ENCODE measurements around the gene TGFBR3.
A peak's percentile ranks its signal among the peaks of the same experiment; 100 is the strongest.

The TGFBR3 gene

DNA sequence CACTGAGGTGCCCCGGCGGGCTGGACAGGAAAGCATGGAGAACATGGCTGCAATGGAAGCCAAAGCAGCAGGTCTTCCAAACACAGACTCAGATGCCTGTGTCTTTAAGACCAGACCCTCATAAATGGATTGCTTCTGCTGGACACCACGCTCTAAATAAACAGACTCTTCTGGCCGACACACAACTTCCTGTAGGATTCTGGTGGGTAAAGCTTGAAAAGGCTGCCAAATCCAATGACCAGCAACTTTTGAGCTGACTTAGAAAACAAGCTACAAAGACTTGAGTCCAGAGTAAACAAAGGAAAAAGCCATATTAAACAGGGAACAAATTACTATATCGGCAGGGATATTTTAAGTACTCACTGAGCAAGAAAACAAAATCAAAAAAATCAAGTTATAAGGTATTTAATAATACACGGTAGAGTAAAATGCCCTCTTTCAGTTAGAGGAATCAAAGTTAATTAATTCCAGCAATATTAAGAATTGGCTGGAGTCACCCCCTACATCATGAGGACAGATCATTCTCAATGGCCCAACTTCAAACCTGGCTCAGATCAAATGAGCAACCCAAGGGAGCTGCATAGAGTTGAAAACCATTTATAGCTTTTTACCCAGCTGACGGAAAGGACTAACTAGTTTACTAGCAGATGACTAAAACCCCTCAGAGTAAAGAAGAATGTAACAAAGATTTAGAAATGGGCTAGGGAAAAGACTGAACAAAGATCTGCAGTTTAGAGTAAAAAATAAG is 102.4 kb downstream of the TGFBR3 start:
- peak; percentile 56 for DNase-seq (ENCODE audit: low read depth)
- Histone ChIP-seq H3K4me3 (ENCODE audit: low read length) (peak overlapping the region; percentile 36), H3K36me3 (ENCODE audit: control insufficient read depth, insufficient read depth, low read length, severe bottlenecking) (peaks cover 30% of the 10 kb centered on the region), H3K4me1 (ENCODE audit: control insufficient read depth, insufficient read depth, low read length) (peaks cover 77% of the 10 kb centered on the region), H3K27me3 (replicated peaks; ENCODE audit: control insufficient read depth, insufficient read depth, low read length) (no peaks in the 10 kb centered on the region), H3K9me3 (ENCODE audit: control insufficient read depth, low read length) (no peaks in the 10 kb centered on the region), H3K9ac (ENCODE audit: low read length) (peak overlapping the region; percentile 62)

DNA sequence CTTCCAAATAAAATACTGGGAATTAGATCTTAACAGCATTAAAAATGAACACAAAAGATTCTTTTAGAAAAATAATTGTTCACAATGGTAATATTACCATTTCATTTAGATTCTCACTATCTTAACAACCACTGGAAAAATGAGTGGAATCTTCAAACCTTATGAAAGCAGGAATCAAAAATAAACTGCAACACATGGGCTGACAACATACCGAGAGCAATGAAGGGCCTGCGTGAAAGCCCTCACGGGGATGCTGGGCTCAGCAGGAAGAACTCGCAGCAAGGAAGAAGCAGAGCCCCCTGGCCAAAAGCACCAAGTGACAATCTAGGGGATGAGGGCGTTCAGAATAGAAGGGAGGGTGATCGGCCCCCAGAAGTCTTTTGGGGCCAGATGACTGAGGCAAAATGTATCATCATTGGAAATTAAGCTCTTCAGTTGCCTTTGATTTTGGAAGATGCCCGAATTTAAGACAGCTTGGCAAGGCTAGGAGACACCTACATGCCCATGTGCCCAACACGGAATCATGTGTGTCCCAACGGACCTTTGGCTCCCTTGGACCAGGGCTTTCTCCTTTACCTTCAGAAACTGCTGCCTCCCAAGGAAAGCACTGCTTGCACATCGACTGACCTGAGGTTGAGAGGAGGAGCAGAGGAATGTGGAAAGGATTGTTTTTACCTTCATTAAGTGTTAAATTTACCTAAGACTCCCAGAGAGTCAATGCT is 103.9 kb downstream of the TGFBR3 start:
- H3K9me3 ChIP-seq (ENCODE audit: control insufficient read depth, low read length): no peaks in the 10 kb centered on the region
- peaks cover 81% of the 10 kb centered on the region for H3K4me1 ChIP-seq (ENCODE audit: control insufficient read depth, insufficient read depth, low read length)
- H3K27me3 ChIP-seq (replicated peaks; ENCODE audit: control insufficient read depth, insufficient read depth, low read length): no peaks in the 10 kb centered on the region
- H3K9ac ChIP-seq (ENCODE audit: low read length): peak overlapping the region; percentile 62
- peak; percentile 52 for DNase-seq (ENCODE audit: low read depth)
- no peak overlapping the region for H3K4me3 ChIP-seq (ENCODE audit: low read length)
- H3K36me3 ChIP-seq (ENCODE audit: control insufficient read depth, insufficient read depth, low read length, severe bottlenecking): peaks cover 25% of the 10 kb centered on the region

DNA sequence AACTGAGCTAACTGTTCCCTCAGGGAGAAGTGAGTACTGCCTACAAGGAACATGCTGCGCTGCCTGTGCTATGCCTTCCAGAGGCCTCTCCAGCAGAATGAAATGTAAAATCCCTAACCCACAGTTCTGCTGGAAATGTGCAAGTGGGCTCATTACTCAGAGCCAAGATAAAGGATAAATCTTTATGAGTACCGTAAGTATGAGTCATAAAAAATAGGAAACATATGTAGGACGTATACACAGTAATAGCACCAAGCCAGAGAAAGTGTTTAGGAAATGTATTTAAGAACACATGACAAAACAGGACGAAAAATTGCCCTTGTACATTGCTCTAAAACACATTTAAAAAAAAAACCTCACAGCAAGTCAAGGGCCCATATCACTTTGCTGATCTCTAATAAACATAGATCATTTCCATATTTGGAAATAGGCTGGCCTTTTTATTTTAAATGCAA is 104.6 kb downstream of the TGFBR3 start:
- peaks cover 86% of the 10 kb centered on the region for H3K4me1 ChIP-seq (ENCODE audit: control insufficient read depth, insufficient read depth, low read length)
- no peaks in the 10 kb centered on the region for H3K9me3 ChIP-seq (ENCODE audit: control insufficient read depth, low read length)
- peak overlapping the region; percentile 62 for H3K9ac ChIP-seq (ENCODE audit: low read length)
- H3K27me3 ChIP-seq (replicated peaks; ENCODE audit: control insufficient read depth, insufficient read depth, low read length): no peaks in the 10 kb centered on the region
- peak; percentile 89 for DNase-seq (ENCODE audit: low read depth)
- H3K36me3 ChIP-seq (ENCODE audit: control insufficient read depth, insufficient read depth, low read length, severe bottlenecking): peaks cover 29% of the 10 kb centered on the region
- H3K4me3 ChIP-seq (ENCODE audit: low read length): no peak overlapping the region

DNA sequence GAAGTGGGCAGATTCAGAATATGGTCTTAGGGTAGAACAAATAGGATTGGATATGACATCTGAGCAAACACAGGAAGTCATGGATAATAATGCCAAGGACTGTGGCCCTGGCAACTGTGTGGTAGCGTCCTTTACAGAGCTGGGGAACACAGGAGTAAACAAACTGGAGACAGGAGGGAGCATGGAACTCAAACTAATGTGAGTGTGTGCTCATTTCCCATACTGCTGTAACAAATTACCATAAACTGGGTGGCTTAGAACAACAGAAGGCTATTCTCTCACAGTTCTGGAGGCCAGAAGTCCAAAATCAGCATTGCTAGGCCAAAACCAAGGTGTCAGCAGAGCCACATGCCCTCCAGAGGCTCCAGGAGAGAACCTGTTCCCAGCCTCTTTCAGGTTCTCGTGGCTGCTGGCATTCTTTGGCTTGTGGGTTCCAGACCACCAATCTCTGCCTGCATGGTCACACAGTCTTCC is 106.4 kb downstream of the TGFBR3 start:
- Histone ChIP-seq H3K4me1 (ENCODE audit: control insufficient read depth, insufficient read depth, low read length) (peaks cover 92% of the 10 kb centered on the region), H3K9me3 (ENCODE audit: control insufficient read depth, low read length) (no peaks in the 10 kb centered on the region), H3K36me3 (ENCODE audit: control insufficient read depth, insufficient read depth, low read length, severe bottlenecking) (peaks cover 29% of the 10 kb centered on the region), H3K4me3 (ENCODE audit: low read length) (no peak overlapping the region), H3K27me3 (replicated peaks; ENCODE audit: control insufficient read depth, insufficient read depth, low read length) (no peaks in the 10 kb centered on the region), H3K9ac (ENCODE audit: low read length) (no peak overlapping the region)
- DNase-seq (ENCODE audit: low read depth): no peak

DNA sequence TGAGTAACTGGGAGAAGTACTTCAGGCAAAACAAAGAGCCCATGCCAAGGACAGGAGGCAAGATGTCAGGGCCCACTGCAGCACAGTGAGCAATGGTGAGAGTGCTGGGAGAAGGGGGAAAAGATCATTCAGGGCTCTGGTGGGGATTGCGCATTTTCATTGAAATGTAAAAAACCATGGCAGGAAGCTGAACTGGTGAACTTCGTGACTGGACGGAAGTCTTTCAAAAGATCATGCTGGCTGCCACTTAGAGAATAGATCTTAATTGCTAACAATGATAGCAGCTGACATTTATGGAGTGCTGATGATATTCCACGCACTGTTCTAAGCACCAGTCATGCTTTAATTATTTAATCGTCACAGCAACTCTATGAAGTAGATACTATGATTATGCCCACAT is 107.0 kb downstream of the TGFBR3 start:
- no peaks in the 10 kb centered on the region for H3K27me3 ChIP-seq (replicated peaks; ENCODE audit: control insufficient read depth, insufficient read depth, low read length)
- H3K9ac ChIP-seq (ENCODE audit: low read length): no peak overlapping the region

DNA sequence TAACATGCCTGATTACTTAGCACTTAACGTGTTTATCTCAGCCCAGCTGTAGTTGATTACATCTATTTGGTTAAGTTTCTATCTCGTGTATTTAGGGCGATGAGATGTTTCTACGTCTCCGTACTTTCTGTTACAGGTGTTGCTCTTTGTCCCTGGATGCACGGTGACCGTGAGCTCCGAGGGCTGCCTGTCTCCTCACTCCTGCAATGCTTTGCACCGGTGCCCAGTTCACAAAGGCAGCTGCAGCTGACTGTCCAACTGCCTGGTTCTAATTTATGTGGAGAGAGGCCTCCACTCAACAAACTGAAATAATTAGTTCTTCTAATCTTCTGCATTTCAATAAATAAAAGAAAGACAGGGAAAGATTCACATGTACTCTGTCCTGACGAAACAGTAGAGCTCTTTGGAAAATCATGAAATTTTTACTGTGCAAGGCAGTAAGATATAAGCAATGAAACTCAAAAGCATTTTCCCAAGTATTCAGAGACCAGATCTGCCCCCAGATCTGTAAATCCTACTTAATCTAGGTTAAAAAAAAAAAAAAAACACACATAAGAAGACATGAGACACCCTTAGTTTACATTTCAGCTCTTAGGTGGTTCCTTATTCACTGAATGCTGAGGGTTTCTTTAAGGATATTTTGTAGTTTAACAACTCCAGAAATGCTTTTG is 108.2 kb downstream of the TGFBR3 start:
- Histone ChIP-seq H3K9ac (ENCODE audit: low read length) (peak overlapping the region; percentile 33), H3K36me3 (ENCODE audit: control insufficient read depth, insufficient read depth, low read length, severe bottlenecking) (peaks cover 25% of the 10 kb centered on the region), H3K4me3 (ENCODE audit: low read length) (no peak overlapping the region), H3K4me1 (ENCODE audit: control insufficient read depth, insufficient read depth, low read length) (peaks cover 81% of the 10 kb centered on the region), H3K27me3 (replicated peaks; ENCODE audit: control insufficient read depth, insufficient read depth, low read length) (no peaks in the 10 kb centered on the region), H3K9me3 (ENCODE audit: control insufficient read depth, low read length) (no peaks in the 10 kb centered on the region)
- no peak for DNase-seq (ENCODE audit: low read depth)

More for the DNA sequence above, 107.0 kb downstream of the TGFBR3 start:
- H3K9me3 ChIP-seq (ENCODE audit: control insufficient read depth, low read length): no peaks in the 10 kb centered on the region
- peaks cover 92% of the 10 kb centered on the region for H3K4me1 ChIP-seq (ENCODE audit: control insufficient read depth, insufficient read depth, low read length)
- DNase-seq (ENCODE audit: low read depth): no peak
- peaks cover 29% of the 10 kb centered on the region for H3K36me3 ChIP-seq (ENCODE audit: control insufficient read depth, insufficient read depth, low read length, severe bottlenecking)
- no peak overlapping the region for H3K4me3 ChIP-seq (ENCODE audit: low read length)

DNA sequence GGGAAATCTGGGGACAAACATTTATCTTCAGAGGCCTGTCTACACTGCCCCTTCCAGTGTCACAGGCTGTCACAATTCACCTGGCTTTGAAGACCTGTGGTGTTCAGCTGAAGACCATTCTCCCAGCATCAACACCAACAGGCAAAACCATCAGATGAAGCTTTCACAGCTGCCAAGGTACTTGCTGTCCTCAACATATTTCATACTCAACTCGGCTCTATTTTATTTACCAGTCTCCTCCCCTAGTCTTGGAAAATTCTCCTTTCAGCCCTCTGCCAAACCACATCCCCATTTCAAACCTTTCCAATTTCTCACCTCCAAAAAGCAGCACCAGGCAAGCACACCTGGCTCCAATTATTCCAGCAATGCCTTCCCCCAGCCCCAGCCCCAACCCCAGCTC is 108.8 kb downstream of the TGFBR3 start:
- Histone ChIP-seq H3K4me3 (ENCODE audit: low read length) (no peak overlapping the region), H3K9ac (ENCODE audit: low read length) (no peak overlapping the region), H3K27me3 (replicated peaks; ENCODE audit: control insufficient read depth, insufficient read depth, low read length) (no peaks in the 10 kb centered on the region), H3K4me1 (ENCODE audit: control insufficient read depth, insufficient read depth, low read length) (peaks cover 75% of the 10 kb centered on the region), H3K36me3 (ENCODE audit: control insufficient read depth, insufficient read depth, low read length, severe bottlenecking) (peaks cover 20% of the 10 kb centered on the region), H3K9me3 (ENCODE audit: control insufficient read depth, low read length) (no peaks in the 10 kb centered on the region)
- no peak for DNase-seq (ENCODE audit: low read depth)

DNA sequence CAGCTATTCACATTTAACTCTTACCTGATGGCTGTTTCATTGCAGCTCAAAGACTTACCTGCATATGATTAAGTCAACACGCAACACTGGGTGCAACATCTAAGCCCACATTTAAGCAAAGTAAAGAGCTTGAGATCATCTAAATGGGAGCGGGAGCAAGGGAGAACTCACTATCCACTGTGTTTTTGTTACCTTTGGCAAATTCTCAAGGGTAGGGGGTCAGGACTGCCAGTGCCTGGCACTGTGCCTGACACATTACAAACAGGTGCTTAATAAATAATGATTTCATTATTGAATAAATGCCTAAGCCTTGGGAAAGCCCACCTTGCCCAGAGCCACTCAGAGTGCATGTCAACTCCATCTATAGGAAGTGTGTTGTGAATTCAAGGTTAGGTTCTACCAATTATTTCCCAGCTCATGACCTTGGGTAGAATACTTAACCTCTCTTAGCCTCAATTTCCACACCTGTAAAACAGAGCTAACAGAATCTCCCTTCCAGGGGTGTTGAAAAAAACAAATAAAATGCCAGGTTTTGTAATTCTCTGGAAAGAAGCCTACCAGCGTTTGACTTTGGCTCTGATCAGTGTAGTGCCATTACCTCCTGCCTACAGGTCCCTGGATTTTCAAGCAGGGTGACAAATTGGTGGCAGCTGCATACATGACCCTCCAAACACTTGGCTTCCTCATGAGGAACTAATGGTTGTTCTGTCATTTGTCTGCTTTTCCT is 109.7 kb downstream of the TGFBR3 start:
- no peaks in the 10 kb centered on the region for H3K27me3 ChIP-seq (replicated peaks; ENCODE audit: control insufficient read depth, insufficient read depth, low read length)
- no peak overlapping the region for H3K9ac ChIP-seq (ENCODE audit: low read length)
- peaks cover 66% of the 10 kb centered on the region for H3K4me1 ChIP-seq (ENCODE audit: control insufficient read depth, insufficient read depth, low read length)
- no peak overlapping the region for H3K4me3 ChIP-seq (ENCODE audit: low read length)
- no peaks in the 10 kb centered on the region for H3K9me3 ChIP-seq (ENCODE audit: control insufficient read depth, low read length)
- DNase-seq (ENCODE audit: low read depth): no peak
- H3K36me3 ChIP-seq (ENCODE audit: control insufficient read depth, insufficient read depth, low read length, severe bottlenecking): peaks cover 25% of the 10 kb centered on the region

DNA sequence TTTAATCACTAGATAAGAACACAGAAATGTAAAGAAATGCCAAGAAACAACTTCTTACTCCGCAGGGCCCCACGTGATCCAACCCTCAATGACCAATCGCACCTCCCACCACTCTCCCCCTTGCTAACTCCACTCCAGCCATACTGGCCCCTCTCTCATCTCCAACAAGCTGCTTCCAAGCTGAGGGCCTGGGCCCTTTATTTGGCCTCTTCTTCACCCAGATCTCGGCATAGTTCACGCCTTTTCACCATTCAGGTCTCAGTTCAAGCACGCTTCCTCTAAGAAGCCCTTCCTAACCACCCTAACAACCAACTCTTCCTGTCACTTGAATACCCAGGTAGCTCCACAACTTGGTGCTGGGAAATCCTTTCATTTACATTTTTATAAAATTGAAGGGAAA is 110.7 kb downstream of the TGFBR3 start:
- Histone ChIP-seq H3K4me1 (ENCODE audit: control insufficient read depth, insufficient read depth, low read length) (peaks cover 63% of the 10 kb centered on the region), H3K36me3 (ENCODE audit: control insufficient read depth, insufficient read depth, low read length, severe bottlenecking) (peaks cover 35% of the 10 kb centered on the region), H3K9ac (ENCODE audit: low read length) (no peak overlapping the region), H3K4me3 (ENCODE audit: low read length) (no peak overlapping the region), H3K9me3 (ENCODE audit: control insufficient read depth, low read length) (no peaks in the 10 kb centered on the region), H3K27me3 (replicated peaks; ENCODE audit: control insufficient read depth, insufficient read depth, low read length) (no peaks in the 10 kb centered on the region)
- DNase-seq (ENCODE audit: low read depth): no peak

DNA sequence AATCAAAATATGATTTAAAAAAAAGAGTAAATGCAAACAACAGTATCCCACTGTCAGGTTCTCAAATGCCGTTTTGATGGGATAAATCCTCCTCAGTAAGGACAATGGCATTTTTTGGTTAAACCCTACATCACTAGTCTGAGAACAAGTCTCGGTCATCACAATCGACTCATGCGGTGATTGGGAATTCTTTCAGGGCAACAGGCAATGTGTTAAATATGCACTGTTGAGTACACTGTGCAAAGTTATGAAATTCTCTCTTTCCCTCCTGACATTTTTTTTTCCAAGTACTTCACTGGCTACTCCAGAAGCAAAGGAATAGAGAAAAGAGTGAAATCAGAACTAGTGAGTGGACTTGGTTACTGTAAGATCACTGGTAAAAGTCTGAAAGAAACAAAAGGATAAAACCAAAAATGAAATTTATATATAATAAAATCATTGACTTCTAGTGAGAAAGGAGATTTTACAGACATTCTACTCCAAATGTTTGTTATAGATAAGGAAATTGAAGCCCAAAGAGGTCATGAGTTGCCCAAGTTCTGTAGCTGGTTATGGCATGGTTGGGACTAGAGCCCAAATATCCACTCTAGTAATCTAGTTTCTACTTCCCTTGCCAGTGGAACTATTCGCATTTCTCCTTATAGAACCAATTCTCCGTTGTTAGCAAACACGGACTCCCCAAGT is 111.3 kb downstream of the TGFBR3 start:
- DNase-seq (ENCODE audit: low read depth): peak; percentile 78
- Histone ChIP-seq H3K4me1 (ENCODE audit: control insufficient read depth, insufficient read depth, low read length) (peaks cover 63% of the 10 kb centered on the region), H3K9ac (ENCODE audit: low read length) (no peak overlapping the region), H3K4me3 (ENCODE audit: low read length) (peak overlapping the region; percentile 24), H3K36me3 (ENCODE audit: control insufficient read depth, insufficient read depth, low read length, severe bottlenecking) (peaks cover 37% of the 10 kb centered on the region), H3K9me3 (ENCODE audit: control insufficient read depth, low read length) (no peaks in the 10 kb centered on the region), H3K27me3 (replicated peaks; ENCODE audit: control insufficient read depth, insufficient read depth, low read length) (no peaks in the 10 kb centered on the region)
